Fibroblast of gingiva (primary cell): ENCODE measurements around the gene BCL2L13.

ENCODE experiments used
- DNase-seq: peaks from one replicate; pipeline ENCODE4 v3.0.0-alpha.2; 2011; ENCODE audit warnings: low read depth

BCL2L13 gene

DNA sequence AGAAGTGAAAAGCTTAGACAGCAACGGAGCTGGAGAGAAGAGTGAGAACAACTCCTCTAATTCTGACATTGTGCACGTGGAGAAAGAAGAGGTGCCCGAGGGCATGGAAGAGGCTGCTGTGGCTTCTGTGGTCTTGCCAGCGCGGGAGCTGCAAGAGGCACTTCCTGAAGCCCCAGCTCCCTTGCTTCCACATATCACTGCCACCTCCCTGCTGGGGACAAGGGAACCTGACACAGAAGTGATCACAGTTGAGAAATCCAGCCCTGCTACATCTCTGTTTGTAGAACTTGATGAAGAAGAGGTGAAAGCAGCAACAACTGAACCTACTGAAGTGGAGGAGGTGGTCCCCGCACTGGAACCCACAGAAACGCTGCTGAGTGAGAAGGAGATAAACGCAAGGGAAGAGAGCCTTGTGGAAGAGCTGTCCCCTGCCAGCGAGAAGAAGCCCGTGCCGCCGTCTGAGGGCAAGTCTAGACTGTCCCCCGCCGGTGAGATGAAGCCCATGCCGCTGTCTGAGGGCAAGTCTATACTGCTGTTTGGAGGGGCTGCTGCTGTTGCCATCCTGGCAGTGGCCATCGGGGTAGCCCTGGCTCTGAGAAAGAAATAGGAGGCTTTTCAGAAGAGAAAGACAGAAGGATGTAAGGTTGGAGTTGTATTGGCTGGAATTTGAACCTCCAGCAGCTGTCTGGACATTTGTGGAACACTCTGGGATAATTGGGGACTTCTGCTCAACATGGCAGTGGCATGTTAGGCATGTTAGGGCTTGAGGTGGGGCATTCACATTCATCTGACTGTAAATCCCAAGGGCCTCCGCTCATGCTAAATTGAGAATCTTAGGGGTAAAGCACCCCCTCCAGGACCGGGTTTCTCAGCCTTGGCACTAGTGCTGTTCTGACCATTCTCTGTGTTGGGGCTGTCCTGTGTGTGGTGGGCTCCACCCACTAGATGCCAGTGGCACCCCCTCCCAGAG lies 88.7 kb downstream of the BCL2L13 start:
- no peak for DNase-seq

DNA sequence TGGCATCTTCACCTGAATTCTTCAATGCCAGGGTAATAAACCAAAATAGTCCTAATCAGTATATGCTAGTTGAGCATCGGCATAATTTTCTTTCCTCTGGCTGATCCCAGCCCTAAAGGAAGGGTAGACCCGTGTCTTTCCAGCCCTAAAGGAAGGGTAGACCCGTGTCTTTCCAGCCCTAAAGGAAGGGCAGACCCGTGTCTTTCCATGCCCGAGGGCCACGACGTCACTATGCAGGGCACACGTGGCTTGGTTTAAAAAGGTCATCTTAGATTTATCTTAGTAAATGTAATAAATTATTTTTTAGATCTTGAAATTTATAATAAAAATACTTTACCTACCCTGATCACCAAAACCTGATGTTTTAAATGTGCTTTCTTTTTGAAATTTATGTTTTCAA lies 90.2 kb downstream of the BCL2L13 start:
- no peak for DNase-seq

- no peak for DNase-seq
Observed at GRCh38 chr22:17729561-17729960, 91.0 kb downstream of the BCL2L13 start.

DNA sequence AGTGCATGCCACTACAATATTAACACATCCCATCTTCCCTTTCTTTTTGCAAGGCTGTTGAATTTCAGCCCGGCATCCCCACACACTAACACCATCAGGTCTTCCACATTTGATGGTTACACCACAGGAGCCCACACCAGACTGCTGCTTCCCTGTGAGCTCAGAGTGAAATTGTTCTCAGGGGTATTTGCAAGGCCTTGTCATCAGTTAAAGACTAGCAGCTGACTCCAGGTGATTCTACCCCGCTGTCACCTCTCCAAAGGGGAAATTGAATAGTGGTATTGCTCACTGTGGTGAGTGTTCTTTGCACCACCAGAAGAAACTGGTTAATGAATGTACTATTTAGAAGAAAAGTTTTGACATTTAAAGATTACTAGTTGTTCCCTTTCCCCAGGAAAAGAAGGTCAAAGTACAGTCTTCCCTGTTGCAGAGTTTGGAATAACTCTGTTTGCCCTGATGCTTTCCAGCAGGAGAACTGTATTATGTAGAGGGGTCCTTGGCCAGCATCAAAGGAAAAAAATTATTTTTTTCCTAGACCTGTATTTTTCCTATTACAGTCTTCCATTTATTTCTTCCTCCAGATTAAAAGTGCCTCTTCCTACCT lies 93.8 kb downstream of the BCL2L13 start:
- no peak for DNase-seq

GRCh38 chr22:17733466-17733865 lies 94.9 kb downstream of the BCL2L13 start:
- DNase-seq = peak; percentile 27

- DNase-seq = peak; percentile 24
Observed at GRCh38 chr22:17734187-17734586, 95.6 kb downstream of the BCL2L13 start.

DNA sequence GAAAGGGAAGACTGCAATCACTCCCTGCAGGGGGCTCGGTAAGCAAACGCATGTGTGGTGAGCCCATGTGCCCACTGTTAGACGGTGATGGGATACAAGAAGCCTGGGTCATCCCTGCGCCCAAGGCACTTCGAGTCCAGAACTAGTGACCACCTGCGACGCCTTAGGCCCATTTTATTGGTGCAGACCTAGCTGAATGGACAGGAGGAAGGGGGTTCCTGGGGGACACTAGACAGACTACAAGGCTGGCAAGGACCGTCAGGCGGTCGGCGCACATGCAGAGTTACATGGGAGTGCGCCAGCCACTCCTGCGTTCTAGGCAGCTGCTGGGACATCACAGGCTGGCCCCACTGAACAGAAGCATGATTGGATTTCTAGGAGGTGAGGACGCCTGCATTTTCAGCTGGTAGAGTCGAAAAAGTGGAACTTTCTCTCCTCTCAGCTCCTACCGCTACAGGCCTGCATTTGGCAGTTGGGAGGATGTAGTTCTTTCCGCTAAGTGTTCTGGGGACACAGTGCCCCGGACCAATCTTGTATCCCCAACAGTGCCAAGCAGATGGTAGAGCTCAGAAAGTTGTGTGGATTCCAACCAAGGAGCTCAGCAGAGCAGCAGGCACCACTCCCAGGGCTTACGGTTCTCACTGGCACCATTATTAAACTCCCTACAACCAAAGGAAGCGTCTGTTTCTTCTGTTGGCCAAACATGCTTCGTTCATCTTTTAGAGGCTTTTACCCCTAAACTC lies 100.0 kb downstream of the BCL2L13 start:
- no peak for DNase-seq

DNA sequence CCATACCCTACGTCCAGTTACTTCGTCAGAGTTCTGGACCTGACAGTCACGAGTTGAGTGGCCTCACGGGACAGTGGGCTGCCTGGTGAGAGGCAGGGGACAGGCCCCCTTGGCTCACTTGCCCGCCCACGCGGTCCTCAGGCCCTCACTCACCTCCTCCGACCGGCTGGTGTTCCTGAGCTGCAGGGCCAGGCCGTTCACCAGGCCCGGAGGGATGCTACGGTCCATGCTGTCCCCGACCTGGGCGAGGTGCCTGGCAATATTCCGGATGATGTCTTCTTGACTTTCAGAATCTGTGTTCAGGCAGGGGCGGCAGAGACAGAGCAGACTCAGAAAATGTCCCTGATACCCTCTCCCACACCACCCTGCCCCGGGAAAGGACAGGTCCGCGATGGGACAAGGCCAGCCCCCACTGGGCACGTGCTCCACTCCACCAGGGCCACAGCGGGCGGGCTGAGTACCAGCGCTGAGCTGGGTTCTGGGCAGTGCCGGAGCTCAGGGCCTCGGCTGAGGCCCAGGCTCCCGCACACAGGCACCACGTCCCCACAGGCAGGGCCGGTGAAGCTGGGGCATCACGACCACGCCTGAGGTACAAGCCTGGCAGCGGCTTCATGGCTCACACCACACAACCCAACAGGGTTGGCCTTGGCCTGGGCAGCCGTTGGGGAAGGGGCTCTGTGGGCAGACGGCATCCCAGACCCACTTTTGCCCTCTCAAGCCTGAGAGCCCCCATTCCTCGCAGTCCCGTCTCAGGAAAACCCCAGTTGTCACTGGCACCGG lies 100.8 kb downstream of the BCL2L13 start:
- no peak for DNase-seq

DNA sequence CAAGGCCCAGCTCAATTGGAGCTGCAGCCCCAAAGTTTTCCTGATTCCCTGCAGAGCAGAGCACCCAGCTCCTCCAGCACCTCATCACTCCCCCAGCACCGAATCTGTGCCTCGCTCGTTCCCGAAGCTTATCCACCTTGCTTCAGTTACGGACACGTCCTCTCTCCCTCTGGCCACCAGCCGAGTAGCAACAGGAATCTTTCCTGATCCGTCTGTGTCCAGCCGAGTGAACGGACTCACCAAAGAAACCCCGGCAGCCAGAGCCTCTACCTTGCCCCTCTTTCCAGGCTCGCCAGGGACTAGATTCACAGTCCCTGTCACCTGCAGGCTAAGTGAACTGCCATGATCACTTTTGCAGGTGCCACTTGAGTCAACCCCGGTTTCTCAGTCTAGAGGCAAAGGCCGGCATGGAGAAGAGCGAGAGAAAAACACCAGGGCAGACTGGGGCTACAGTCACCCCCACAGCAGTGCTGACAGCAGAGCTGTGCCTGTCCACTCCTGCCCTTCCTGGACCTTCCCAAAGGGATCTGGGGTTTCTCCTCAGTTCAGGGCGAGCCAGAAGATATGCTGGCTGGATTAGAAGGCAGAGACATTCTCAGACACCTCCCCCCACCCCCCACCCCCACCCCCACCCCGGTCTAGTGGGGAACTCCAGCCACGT lies 103.4 kb downstream of the BCL2L13 start:
- no peak for DNase-seq

DNA sequence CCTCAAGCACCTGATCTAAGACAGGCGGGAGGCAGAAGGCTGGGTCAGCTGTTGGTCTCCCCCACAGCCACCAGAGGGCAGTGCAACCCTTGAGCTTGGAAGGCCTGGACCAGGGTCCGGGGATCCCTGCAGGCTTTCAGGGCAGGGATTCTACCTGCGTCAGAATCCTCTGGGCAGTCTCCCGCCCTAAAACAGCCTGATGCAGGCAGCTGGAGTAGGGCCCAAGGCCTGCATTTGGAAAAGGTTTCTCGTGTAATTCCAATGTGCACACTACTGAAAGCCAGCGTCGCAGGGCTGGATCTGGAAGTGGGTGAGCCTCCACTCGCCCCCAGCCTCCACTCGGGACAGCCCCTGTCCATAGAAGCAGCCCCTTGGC lies 104.0 kb downstream of the BCL2L13 start:
- DNase-seq = peak; percentile 47

GRCh38 chr22:17743661-17744411 lies 105.3 kb downstream of the BCL2L13 start:
- no peak for DNase-seq

DNA sequence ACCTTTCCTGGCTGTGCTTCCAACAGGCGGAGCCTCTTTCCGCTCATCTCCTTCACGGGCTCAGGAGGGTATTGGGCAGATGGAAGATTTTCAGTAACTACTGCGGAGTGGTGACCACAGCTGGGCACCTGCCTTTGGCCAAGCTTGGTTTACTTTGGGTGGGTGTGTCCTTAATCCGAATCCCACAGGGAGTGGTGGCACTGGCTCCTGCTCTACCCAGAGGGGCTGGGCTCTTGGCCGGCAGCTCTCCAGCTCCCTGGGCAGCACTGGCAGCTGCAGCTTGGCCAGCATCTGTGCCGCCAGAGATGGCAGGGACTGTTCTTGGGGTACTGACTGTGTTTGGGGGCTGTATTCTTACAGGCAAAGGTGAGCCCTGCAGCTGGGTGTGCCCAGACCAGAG lies 105.9 kb downstream of the BCL2L13 start:
- DNase-seq = no peak

GRCh38 chr22:17746916-17747315 lies 108.4 kb downstream of the BCL2L13 start:
- no peak for DNase-seq

- DNase-seq = no peak
Observed at GRCh38 chr22:17748555-17749353, 110.2 kb downstream of the BCL2L13 start.

DNA sequence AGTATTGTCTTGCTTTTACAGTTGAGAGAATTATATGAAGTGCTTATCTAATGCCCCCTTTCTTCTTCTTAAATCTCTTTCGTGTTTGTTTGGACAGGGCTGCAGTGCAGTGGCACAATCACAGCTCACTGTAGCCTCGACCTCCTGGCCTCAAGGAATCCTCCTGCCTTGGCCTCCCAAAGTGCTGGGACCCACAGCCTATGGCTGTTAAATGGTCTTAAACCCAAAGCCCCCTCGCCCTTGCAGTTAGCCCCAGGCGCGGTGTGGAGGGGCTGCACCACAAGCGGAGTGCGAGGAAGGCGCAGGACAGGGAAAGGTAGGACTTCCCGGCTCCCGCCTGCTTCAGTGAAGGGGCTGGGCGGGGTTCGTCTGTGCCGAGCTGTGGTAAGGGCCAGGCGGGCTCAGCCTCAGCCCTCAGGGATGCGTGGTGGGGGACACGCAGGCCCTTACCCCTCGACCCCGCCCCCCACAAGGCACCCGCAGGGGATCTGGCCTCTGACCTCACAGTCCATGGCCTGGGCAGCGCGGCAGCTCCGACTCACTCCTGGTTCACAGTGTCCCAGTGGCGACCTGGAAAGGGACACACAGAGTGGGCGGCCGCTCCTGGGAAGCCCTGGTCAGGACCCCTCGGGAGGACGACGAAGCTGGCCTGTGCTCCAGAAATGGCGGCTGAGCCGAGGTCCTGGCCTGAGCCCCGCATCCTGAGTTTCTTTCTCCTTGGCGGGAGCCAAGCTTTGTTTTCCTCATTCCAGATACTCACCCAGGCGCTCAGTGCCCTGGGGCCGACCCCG lies 111.2 kb downstream of the BCL2L13 start:
- no peak for DNase-seq

- DNase-seq = no peak
Observed at GRCh38 chr22:17751596-17751995, 113.0 kb downstream of the BCL2L13 start.

GRCh38 chr22:17753401-17753989 lies 114.9 kb downstream of the BCL2L13 start:
- no peak for DNase-seq

- no peak for DNase-seq
Observed at GRCh38 chr22:17754233-17754925, 115.8 kb downstream of the BCL2L13 start.
